ENCODE measurements around the gene STX7.

DNA sequence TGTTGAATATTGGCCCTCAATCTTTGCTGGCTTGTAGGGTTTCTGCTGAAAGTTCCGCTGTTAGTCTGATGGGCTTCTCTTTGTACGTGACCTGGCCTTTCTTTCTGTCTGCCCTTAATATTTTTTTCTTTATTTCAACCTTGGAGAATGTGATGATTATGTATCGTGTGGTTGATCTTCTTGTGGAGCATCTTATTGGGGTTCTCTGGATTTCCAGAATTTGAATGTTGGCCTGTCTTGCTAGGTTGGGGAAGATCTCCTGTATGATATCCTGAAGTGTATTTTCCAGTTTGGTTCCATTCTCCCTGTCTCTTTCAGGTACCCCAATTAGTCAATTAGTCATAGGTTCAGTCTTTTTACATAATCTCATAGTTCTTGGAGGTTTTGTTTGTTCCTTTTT is 89.1 kb downstream of the STX7 start:
- no peak for TF ChIP-seq POLR2A (IDR thresholded peaks at IDR 0.05)
- TF ChIP-seq, protein P1, sequence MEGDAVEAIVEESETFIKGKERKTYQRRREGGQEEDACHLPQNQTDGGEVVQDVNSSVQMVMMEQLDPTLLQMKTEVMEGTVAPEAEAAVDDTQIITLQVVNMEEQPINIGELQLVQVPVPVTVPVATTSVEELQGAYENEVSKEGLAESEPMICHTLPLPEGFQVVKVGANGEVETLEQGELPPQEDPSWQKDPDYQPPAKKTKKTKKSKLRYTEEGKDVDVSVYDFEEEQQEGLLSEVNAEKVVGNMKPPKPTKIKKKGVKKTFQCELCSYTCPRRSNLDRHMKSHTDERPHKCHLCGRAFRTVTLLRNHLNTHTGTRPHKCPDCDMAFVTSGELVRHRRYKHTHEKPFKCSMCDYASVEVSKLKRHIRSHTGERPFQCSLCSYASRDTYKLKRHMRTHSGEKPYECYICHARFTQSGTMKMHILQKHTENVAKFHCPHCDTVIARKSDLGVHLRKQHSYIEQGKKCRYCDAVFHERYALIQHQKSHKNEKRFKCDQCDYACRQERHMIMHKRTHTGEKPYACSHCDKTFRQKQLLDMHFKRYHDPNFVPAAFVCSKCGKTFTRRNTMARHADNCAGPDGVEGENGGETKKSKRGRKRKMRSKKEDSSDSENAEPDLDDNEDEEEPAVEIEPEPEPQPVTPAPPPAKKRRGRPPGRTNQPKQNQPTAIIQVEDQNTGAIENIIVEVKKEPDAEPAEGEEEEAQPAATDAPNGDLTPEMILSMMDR (IDR thresholded peaks at IDR 0.05) = no peak
